Keratinocyte (primary cell): ENCODE data around the gene MRPL50.

Experiments
- EZH2 ChIP-seq: IDR thresholded peaks from one replicate; pipeline ENCODE4 v1.6.1; 2012; ENCODE audit warnings: inconsistent platforms, mild to moderate bottlenecking, low read length, moderate library complexity
- TF ChIP-seq, protein P1 (sequence below), 3 experiments: IDR thresholded peaks in 1 of 3; conservative IDR thresholded peaks in 1 of 3; optimal IDR thresholded peaks in 1 of 3; 2 replicates in 2 of 3; 3 replicates in 1 of 3; pipeline versions ENCODE3 to v1.5.1; 2011; ENCODE audit warnings: low read length in 3 of 3, mild to moderate bottlenecking in 3 of 3, moderate library complexity in 2 of 3, control low read depth in 1 of 3, inconsistent platforms in 1 of 3; ENCODE audit not compliant: insufficient read depth in 2 of 3; ENCODE audit errors: extremely low read depth in 1 of 3

DNA sequence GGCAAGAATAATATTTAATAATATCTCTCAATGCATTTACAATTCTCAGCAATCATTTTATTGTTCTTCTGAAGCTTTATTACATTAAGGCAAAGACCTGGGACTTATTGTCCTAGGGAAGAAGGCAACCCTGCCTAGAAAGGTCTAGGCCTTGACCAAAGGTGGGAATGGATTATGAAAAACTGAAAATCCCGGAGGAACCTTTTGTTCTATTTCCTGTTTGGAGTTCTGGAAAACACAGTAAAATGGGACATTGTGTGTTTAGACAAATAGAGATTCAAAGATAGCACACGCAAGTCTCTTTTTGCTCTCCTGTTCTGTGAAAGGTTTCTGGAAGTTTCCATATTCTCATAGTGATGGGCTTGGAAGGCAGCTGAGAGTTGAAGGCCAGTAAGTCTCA, 44.7 kb downstream of the MRPL50 start:
- TF ChIP-seq, protein P1, sequence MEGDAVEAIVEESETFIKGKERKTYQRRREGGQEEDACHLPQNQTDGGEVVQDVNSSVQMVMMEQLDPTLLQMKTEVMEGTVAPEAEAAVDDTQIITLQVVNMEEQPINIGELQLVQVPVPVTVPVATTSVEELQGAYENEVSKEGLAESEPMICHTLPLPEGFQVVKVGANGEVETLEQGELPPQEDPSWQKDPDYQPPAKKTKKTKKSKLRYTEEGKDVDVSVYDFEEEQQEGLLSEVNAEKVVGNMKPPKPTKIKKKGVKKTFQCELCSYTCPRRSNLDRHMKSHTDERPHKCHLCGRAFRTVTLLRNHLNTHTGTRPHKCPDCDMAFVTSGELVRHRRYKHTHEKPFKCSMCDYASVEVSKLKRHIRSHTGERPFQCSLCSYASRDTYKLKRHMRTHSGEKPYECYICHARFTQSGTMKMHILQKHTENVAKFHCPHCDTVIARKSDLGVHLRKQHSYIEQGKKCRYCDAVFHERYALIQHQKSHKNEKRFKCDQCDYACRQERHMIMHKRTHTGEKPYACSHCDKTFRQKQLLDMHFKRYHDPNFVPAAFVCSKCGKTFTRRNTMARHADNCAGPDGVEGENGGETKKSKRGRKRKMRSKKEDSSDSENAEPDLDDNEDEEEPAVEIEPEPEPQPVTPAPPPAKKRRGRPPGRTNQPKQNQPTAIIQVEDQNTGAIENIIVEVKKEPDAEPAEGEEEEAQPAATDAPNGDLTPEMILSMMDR (optimal IDR thresholded peaks at IDR 0.05 in 1 of 3, IDR thresholded peaks at IDR 0.05 in 1 of 3, conservative IDR thresholded peaks at IDR 0.05 in 1 of 3; ENCODE audit: extremely low read depth in 1 of 3, insufficient read depth in 2 of 3, low read length in 3 of 3) = no peak
- no peak for TF ChIP-seq EZH2
